Measurements from ENCODE around the gene ARHGAP23.

Gene ARHGAP23

DNA sequence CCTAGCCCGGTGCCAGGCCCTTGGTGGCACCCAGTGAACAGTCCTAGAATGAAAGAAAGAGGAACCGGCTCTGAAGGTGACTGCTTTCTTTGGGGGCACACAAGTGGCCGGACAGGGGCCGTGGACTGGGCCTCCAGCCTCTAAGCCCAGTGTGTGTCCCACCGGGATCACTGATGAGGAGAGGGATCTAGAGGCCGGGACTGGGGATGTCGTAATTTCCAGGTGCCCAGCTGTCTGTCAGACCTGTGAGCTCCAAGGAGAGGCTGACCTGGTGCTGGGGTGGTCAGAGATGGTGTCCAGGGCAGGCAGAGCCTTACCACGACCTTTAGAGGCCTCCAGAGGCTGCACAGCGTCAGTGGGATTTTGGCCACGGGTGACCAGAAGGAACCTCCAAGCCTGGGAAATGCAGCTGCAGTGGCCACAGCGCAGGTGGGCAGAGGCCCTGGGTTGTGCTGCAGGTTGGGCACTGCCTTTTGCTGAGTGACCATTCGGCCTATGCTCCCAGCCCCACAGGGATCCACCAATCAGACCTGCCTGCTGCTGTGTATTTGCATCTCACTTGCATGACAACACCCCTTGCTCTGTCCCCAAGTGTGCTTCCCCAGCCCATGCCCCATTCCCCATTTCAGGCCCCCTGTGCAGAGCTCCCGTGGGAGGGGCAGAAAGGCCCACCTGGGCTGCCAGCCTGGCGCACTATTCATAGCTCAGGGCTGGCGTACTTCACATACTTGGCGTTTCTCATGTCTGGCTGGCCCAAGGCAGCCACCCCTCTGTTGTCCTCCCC, 12.5 kb downstream of the ARHGAP23 start:
- no peak for DNase-seq

DNA sequence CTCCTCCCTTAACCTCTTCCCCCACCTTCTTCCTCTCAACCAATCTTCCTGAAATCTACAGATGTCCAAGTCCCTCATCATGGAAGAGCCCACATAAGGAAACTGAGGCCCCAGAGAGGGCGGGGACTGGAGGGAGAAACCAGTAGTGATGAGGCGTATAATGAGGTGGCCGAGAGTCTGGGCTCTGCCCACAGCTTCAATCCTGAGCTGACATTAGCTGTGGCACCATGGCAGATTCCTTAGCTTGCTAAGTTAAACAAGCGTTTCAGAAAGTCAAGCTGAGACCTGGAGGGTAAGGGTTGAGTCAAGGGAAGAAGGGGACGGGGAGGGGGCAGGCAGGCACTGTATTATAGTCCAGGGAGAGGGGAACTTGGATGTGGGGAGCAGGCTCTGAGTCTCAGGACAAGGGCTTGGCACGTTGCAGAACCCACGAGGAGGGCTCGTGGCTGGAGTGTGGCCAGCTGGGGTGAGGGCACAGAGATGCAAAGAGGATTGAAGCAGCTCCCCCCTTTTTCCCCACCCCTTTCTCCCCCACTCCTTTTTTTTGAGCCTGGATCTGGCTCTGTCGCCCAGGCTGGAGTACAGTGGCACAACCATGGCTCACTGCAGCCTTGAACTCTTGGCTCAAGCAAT, 13.3 kb downstream of the ARHGAP23 start:
- peaks cover 29% of the 10 kb centered on the region for H3K36me3 ChIP-seq (ENCODE audit: insufficient read depth, low read length)
- peaks cover 97% of the 10 kb centered on the region for H3K79me2 ChIP-seq (ENCODE audit: insufficient read depth, low read length)
- peaks cover 57% of the 10 kb centered on the region for H4K20me1 ChIP-seq (ENCODE audit: insufficient read depth, low read length)
- no peak overlapping the region for H3K9ac ChIP-seq (ENCODE audit: low read depth, low read length)
- DNase-seq (no peak), ATAC-seq (ENCODE audit: insufficient read depth, low read depth) (no peak)
- H3K27me3 ChIP-seq (ENCODE audit: insufficient read depth, low read length, poor library complexity): no peaks in the 10 kb centered on the region
- H3K27ac ChIP-seq (ENCODE audit: low read length): no peak overlapping the region; the same call in 1 of the 2 replicates
- H2AFZ ChIP-seq (ENCODE audit: low read depth, low read length): no peak overlapping the region
- H3K9me3 ChIP-seq (ENCODE audit: insufficient read depth, low read length, severe bottlenecking): no peaks in the 10 kb centered on the region
- no peak overlapping the region for H3K4me2 ChIP-seq (ENCODE audit: insufficient read depth, low read length)
- H3K4me3 ChIP-seq (ENCODE audit: low read depth in 1 of 2, low read length in 2 of 2): no peak overlapping the region
- TF ChIP-seq, protein P1, sequence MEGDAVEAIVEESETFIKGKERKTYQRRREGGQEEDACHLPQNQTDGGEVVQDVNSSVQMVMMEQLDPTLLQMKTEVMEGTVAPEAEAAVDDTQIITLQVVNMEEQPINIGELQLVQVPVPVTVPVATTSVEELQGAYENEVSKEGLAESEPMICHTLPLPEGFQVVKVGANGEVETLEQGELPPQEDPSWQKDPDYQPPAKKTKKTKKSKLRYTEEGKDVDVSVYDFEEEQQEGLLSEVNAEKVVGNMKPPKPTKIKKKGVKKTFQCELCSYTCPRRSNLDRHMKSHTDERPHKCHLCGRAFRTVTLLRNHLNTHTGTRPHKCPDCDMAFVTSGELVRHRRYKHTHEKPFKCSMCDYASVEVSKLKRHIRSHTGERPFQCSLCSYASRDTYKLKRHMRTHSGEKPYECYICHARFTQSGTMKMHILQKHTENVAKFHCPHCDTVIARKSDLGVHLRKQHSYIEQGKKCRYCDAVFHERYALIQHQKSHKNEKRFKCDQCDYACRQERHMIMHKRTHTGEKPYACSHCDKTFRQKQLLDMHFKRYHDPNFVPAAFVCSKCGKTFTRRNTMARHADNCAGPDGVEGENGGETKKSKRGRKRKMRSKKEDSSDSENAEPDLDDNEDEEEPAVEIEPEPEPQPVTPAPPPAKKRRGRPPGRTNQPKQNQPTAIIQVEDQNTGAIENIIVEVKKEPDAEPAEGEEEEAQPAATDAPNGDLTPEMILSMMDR (IDR thresholded peaks at IDR 0.05; ENCODE audit: borderline replicate concordance, extremely low read depth, low read length, poor library complexity, severe bottlenecking): no peak
- no peak for TF ChIP-seq EZH2 (IDR thresholded peaks at IDR 0.05; ENCODE audit: borderline replicate concordance, low read depth, low read length, severe bottlenecking)
- peaks cover 7% of the 10 kb centered on the region for H3K4me1 ChIP-seq (ENCODE audit: insufficient read depth, low read length)

More for the DNA sequence above, 12.5 kb downstream of the ARHGAP23 start:
- no peak overlapping the region for H2AFZ ChIP-seq (ENCODE audit: low read depth, low read length)
- H3K4me2 ChIP-seq (ENCODE audit: insufficient read depth, low read length): no peak overlapping the region
- peaks cover 7% of the 10 kb centered on the region for H3K4me1 ChIP-seq (ENCODE audit: insufficient read depth, low read length)
- H3K9me3 ChIP-seq (ENCODE audit: insufficient read depth, low read length, severe bottlenecking): no peaks in the 10 kb centered on the region
- no peaks in the 10 kb centered on the region for H3K27me3 ChIP-seq (ENCODE audit: insufficient read depth, low read length, poor library complexity)
- H4K20me1 ChIP-seq (ENCODE audit: insufficient read depth, low read length): peaks cover 62% of the 10 kb centered on the region
- no peak for ATAC-seq (ENCODE audit: insufficient read depth, low read depth)
- no peak overlapping the region for H3K27ac ChIP-seq (ENCODE audit: low read length)
- H3K36me3 ChIP-seq (ENCODE audit: insufficient read depth, low read length): peaks cover 27% of the 10 kb centered on the region
- H3K79me2 ChIP-seq (ENCODE audit: insufficient read depth, low read length): peaks cover 97% of the 10 kb centered on the region
- H3K9ac ChIP-seq (ENCODE audit: low read depth, low read length): no peak overlapping the region
- no peak overlapping the region for H3K4me3 ChIP-seq (ENCODE audit: low read depth in 1 of 2, low read length in 2 of 2)
- TF ChIP-seq, protein P1 (IDR thresholded peaks at IDR 0.05; ENCODE audit: borderline replicate concordance, extremely low read depth, low read length, poor library complexity, severe bottlenecking): no peak
- no peak for TF ChIP-seq EZH2 (IDR thresholded peaks at IDR 0.05; ENCODE audit: borderline replicate concordance, low read depth, low read length, severe bottlenecking)

GRCh38 chr17:38442548-38442947, 14.3 kb downstream of the ARHGAP23 start:
- no peak for ATAC-seq (ENCODE audit: insufficient read depth, low read depth)
- no peaks in the 10 kb centered on the region for H3K27me3 ChIP-seq (ENCODE audit: insufficient read depth, low read length, poor library complexity)
- no peak overlapping the region for H3K4me3 ChIP-seq (ENCODE audit: low read depth in 1 of 2, low read length in 2 of 2)
- H3K27ac ChIP-seq (ENCODE audit: low read length): 0 out of 2 replicates have a peak overlapping the region, but pooled peaks have one; percentile 41
- peaks cover 22% of the 10 kb centered on the region for H3K36me3 ChIP-seq (ENCODE audit: insufficient read depth, low read length)
- no peak overlapping the region for H3K4me2 ChIP-seq (ENCODE audit: insufficient read depth, low read length)
- no peak for DNase-seq
- H2AFZ ChIP-seq (ENCODE audit: low read depth, low read length): no peak overlapping the region
- no peaks in the 10 kb centered on the region for H3K9me3 ChIP-seq (ENCODE audit: insufficient read depth, low read length, severe bottlenecking)
- no peak overlapping the region for H3K9ac ChIP-seq (ENCODE audit: low read depth, low read length)
- peaks cover 56% of the 10 kb centered on the region for H4K20me1 ChIP-seq (ENCODE audit: insufficient read depth, low read length)
- H3K4me1 ChIP-seq (ENCODE audit: insufficient read depth, low read length): peaks cover 7% of the 10 kb centered on the region
- TF ChIP-seq, protein P1 (IDR thresholded peaks at IDR 0.05; ENCODE audit: borderline replicate concordance, extremely low read depth, low read length, poor library complexity, severe bottlenecking): no peak
- no peak for TF ChIP-seq EZH2 (IDR thresholded peaks at IDR 0.05; ENCODE audit: borderline replicate concordance, low read depth, low read length, severe bottlenecking)
- H3K79me2 ChIP-seq (ENCODE audit: insufficient read depth, low read length): peaks cover 95% of the 10 kb centered on the region

Data from DND-41 (cell line).